Myocyte (in vitro differentiated cells): ENCODE measurements around the gene PKN1. TPM values are rescaled to one million over a fixed set of nuclear protein-coding genes. Genes with fewer than 3 reads are reported as not detected.
A peak's percentile ranks its signal among the peaks of the same experiment; 100 is the strongest.

Source experiments
- DNase-seq: peaks from one replicate; pipeline ENCODE4 v3.0.0-alpha.2; 2012; ENCODE audit warnings: low read depth
- total RNA-seq: library from RNA; depleted of rRNA; stranded (reverse); fragments of >200 nt; gene quantifications from 2 replicates; pipeline ENCODE4 v1.2.3, GENCODE V29; 2014

Gene PKN1
- total RNA-seq, 1 donor from 2014 or later, result 94.9 TPM

GRCh38 chr19:14512406-14512961, 79.4 kb downstream of the PKN1 start:
- no peak for DNase-seq

- DNase-seq, result no peak
Observed at GRCh38 chr19:14514215-14514863, 81.2 kb downstream of the PKN1 start.

GRCh38 chr19:14515501-14516047, 82.5 kb downstream of the PKN1 start:
- DNase-seq, result no peak

- DNase-seq, result no peak
Observed at GRCh38 chr19:14516048-14516534, 83.0 kb downstream of the PKN1 start.

- no peak for DNase-seq
Observed at GRCh38 chr19:14516746-14517438, 83.8 kb downstream of the PKN1 start.

GRCh38 chr19:14517446-14517839, 84.3 kb downstream of the PKN1 start:
- no peak for DNase-seq

- DNase-seq, result peak; percentile 82
Observed at GRCh38 chr19:14517840-14518505, 84.9 kb downstream of the PKN1 start, which contains the start of gene DNAJB1. Gene DNAJB1 (minus strand): TSS chr19:14518397. CDS start chr19:14518349, 48 bp downstream.

- DNase-seq, result no peak
Observed at GRCh38 chr19:14519245-14519859, 86.2 kb downstream of the PKN1 start.

- DNase-seq, result peak; percentile 91
Observed at GRCh38 chr19:14519860-14520407, 86.8 kb downstream of the PKN1 start.

GRCh38 chr19:14520543-14520942, 87.4 kb downstream of the PKN1 start:
- no peak for DNase-seq

Other genes with a start within 250 kb of the PKN1 start
- 1.1 and 1.8 TPM in 2 replicates for gene ADGRL1, start 227.1 kb upstream of the PKN1 start, total RNA-seq
- gene ADGRE5, start 51.9 kb upstream of the PKN1 start, total RNA-seq, result 32.5 and 85.6 TPM in 2 replicates
- 63.4 and 73.0 TPM in 2 replicates for gene DDX39A, start 14.0 kb upstream of the PKN1 start, total RNA-seq
- not detected in 2 replicates for gene PTGER1, start 42.0 kb downstream of the PKN1 start, total RNA-seq
- 129 and 141 TPM in 2 replicates for gene GIPC1, start 62.8 kb downstream of the PKN1 start, total RNA-seq
- 53.2 and 61.1 TPM in 2 replicates for gene DNAJB1, start 85.1 kb downstream of the PKN1 start, total RNA-seq
- 103 TPM in 2 replicates for gene TECR, start 96.3 kb downstream of the PKN1 start, total RNA-seq
- gene NDUFB7, start 138.8 kb downstream of the PKN1 start, total RNA-seq, result 256 and 328 TPM in 2 replicates
- gene CLEC17A, start 149.8 kb downstream of the PKN1 start, total RNA-seq, result not detected in 2 replicates
- not detected in 2 replicates for gene ADGRE3, start 241.5 kb downstream of the PKN1 start, total RNA-seq